ENCODE measurements around the gene CCDC68. TPM values are rescaled to one million over a fixed set of nuclear protein-coding genes. Genes with fewer than 3 reads are reported as not detected.
"Not testable (repeated sequence)": the region's sequence is repeated elsewhere in the genome, so short reads cannot be mapped to it uniquely, and the experiment has no call there.

CCDC68 gene
- total RNA-seq, 2 donors from 2014 or later: not detected

- no peak overlapping the region for H3K27ac Mint-ChIP-seq
- H3K36me3 Mint-ChIP-seq: peaks cover 0 to 9% of the 10 kb centered on the region in 2 donors
- H3K9me3 Mint-ChIP-seq: no peaks in the 10 kb centered on the region
- DNase-seq (ENCODE audit: low spot score in 2 of 2): no peak
- no peak for ATAC-seq
These were observed 88.0 kb downstream of the CCDC68 start for GRCh38 chr18:54871231-54871630.

GRCh38 chr18:54867131-54867530 lies 92.1 kb downstream of the CCDC68 start:
- DNase-seq (ENCODE audit: low spot score in 2 of 2) (no peak), ATAC-seq (no peak)
- Mint-ChIP-seq H3K36me3 (peaks cover 0 to 9% of the 10 kb centered on the region in 2 donors), H3K27ac (no peak overlapping the region), H3K9me3 (no peaks in the 10 kb centered on the region)

GRCh38 chr18:54860941-54861340 lies 98.3 kb downstream of the CCDC68 start:
- no peaks in the 10 kb centered on the region for H3K36me3 Mint-ChIP-seq
- ATAC-seq: no peak
- no peak for DNase-seq (ENCODE audit: low spot score in 2 of 2)
- no peaks in the 10 kb centered on the region for H3K9me3 Mint-ChIP-seq
- no peak overlapping the region for H3K27ac Mint-ChIP-seq

- Mint-ChIP-seq H3K27ac (no peak overlapping the region), H3K9me3 (no peaks in the 10 kb centered on the region), H3K36me3 (no peaks in the 10 kb centered on the region)
- DNase-seq (ENCODE audit: low spot score in 2 of 2): no peak
- no peak for ATAC-seq
These were observed 99.4 kb downstream of the CCDC68 start for GRCh38 chr18:54859667-54860421.

GRCh38 chr18:54857499-54857898 lies 101.8 kb downstream of the CCDC68 start:
- no peaks in the 10 kb centered on the region for H3K36me3 Mint-ChIP-seq

GRCh38 chr18:54856105-54856646 lies 103.1 kb downstream of the CCDC68 start:
- no peak overlapping the region for H3K27ac Mint-ChIP-seq
- H3K36me3 Mint-ChIP-seq: no peaks in the 10 kb centered on the region
- DNase-seq (ENCODE audit: low spot score in 2 of 2) (no peak), ATAC-seq (no peak)
- no peaks in the 10 kb centered on the region for H3K9me3 Mint-ChIP-seq

More at GRCh38 chr18:54857499-54857898, 101.8 kb downstream of the CCDC68 start:
- H3K9me3 Mint-ChIP-seq: no peaks in the 10 kb centered on the region
- DNase-seq (ENCODE audit: low spot score in 2 of 2) (no peak), ATAC-seq (no peak)
- H3K27ac Mint-ChIP-seq: no peak overlapping the region

- ATAC-seq; DNase-seq (ENCODE audit: low spot score in 2 of 2); H3K27ac Mint-ChIP-seq; H3K9me3 Mint-ChIP-seq; H3K36me3 Mint-ChIP-seq: not testable (repeated sequence)
These were observed 104.2 kb downstream of the CCDC68 start for GRCh38 chr18:54855050-54855449.

- Mint-ChIP-seq H3K36me3 (no peaks in the 10 kb centered on the region), H3K27ac (peak overlapping the region in 1 of 2 donors; percentile 13), H3K9me3 (no peaks in the 10 kb centered on the region)
- peak; percentile 81 to 85 for ATAC-seq
- no peak for DNase-seq (ENCODE audit: low spot score in 2 of 2)
These were observed 106.2 kb downstream of the CCDC68 start for GRCh38 chr18:54852780-54853675.

Other genes starting within 250 kb of the CCDC68 start
- under 1 TPM; 0.14 to 0.21 TPM for gene RAB27B, start 131.0 kb downstream of the CCDC68 start, total RNA-seq

Data from activated naive CD4-positive, alpha-beta T cell treated with anti-CD3 and anti-CD28 coated beads, Interleukin-2, amount 50 U/mL, for 72 hours (primary cell).